GM21786 (cell line): ENCODE results near the gene TPMT.
"Not testable (repeated sequence)": the region's sequence is repeated elsewhere in the genome, so short reads cannot be mapped to it uniquely, and the experiment has no call there.

ENCODE experiments used
- ATAC-seq: cut with Tn5 transposase; IDR thresholded peaks from one replicate; pipeline ENCODE4 v1.9.1; 2021; ENCODE audit not compliant: unreplicated experiment

The TPMT gene

GRCh38 chr6:18154507-18155149, at the start of gene TPMT:
TPMT (minus strand) TSS chr6:18155077; CDS start chr6:18149127, 5,950 bp downstream.
- peak; percentile 51 for ATAC-seq

GRCh38 chr6:18203786-18204185, 48.9 kb upstream of the TPMT start:
- no peak for ATAC-seq

- ATAC-seq, result no peak
Observed at GRCh38 chr6:18192026-18192425, 37.1 kb upstream of the TPMT start.

GRCh38 chr6:18189196-18189595, 34.3 kb upstream of the TPMT start:
- ATAC-seq, result no peak

GRCh38 chr6:18187701-18188100, 32.8 kb upstream of the TPMT start:
- no peak for ATAC-seq

GRCh38 chr6:18186540-18187250, 31.8 kb upstream of the TPMT start:
- ATAC-seq, result no peak

GRCh38 chr6:18186033-18186432, 31.2 kb upstream of the TPMT start:
- ATAC-seq, result no peak

- ATAC-seq, result no peak
Observed at GRCh38 chr6:18185624-18186023, 30.7 kb upstream of the TPMT start.

GRCh38 chr6:18183766-18184165, 28.9 kb upstream of the TPMT start:
- ATAC-seq, result no peak

GRCh38 chr6:18182568-18182967, 27.7 kb upstream of the TPMT start:
- no peak for ATAC-seq

- no peak for ATAC-seq
Observed at GRCh38 chr6:18179770-18180356, 25.0 kb upstream of the TPMT start.

- ATAC-seq, result no peak
Observed at GRCh38 chr6:18178960-18179615, 24.2 kb upstream of the TPMT start.

- ATAC-seq, result no peak
Observed at GRCh38 chr6:18177286-18177965, 22.5 kb upstream of the TPMT start.

- not testable (repeated sequence) for ATAC-seq
Observed at GRCh38 chr6:18176198-18176597, 21.3 kb upstream of the TPMT start.

GRCh38 chr6:18171871-18172270, 17.0 kb upstream of the TPMT start:
- no peak for ATAC-seq

GRCh38 chr6:18168264-18168663, 13.4 kb upstream of the TPMT start:
- no peak for ATAC-seq

- no peak for ATAC-seq
Observed at GRCh38 chr6:18166312-18167036, 11.6 kb upstream of the TPMT start.

GRCh38 chr6:18165751-18166150, 10.9 kb upstream of the TPMT start:
- ATAC-seq, result no peak

GRCh38 chr6:18162401-18162800, 7.5 kb upstream of the TPMT start:
- no peak for ATAC-seq

- ATAC-seq, result no peak
Observed at GRCh38 chr6:18161431-18161830, 6.6 kb upstream of the TPMT start.

- no peak for ATAC-seq
Observed at GRCh38 chr6:18160911-18161310, 6.0 kb upstream of the TPMT start.
